KMS-11 (cell line): ENCODE results near the gene GLRB.
A peak's percentile ranks its signal among the peaks of the same experiment; 100 is the strongest.

Experiments used
- H2AFZ ChIP-seq: fragments of 200-600 bp; sonication (generic); 2 replicates; pipeline ENCODE4 v1.6.1; 2016; ENCODE audit warnings: antibody characterized with exemption, mixed run types, low read depth
- H3K27ac ChIP-seq: fragments of 200-600 bp; sonication (generic); 2 replicates; pipeline ENCODE4 v1.6.1; 2016; ENCODE audit warnings: mild to moderate bottlenecking, mixed run types
- H3K27me3 ChIP-seq: fragments of 200-600 bp; sonication (generic); 2 replicates; pipeline ENCODE4 v1.6.1; 2017; ENCODE audit warnings: mild to moderate bottlenecking, low read depth, mixed run types, moderate library complexity; ENCODE audit not compliant: insufficient read depth
- H3K36me3 ChIP-seq: fragments of 200-600 bp; sonication (generic); 2 replicates; pipeline ENCODE4 v1.6.1; 2017; ENCODE audit warnings: mild to moderate bottlenecking, mixed run types; ENCODE audit not compliant: insufficient read depth
- H3K4me1 ChIP-seq: fragments of 200-600 bp; sonication (generic); 2 replicates; pipeline ENCODE4 v1.6.1; 2016; ENCODE audit warnings: mild to moderate bottlenecking, low read depth, mixed run types; ENCODE audit not compliant: poor library complexity, severe bottlenecking
- H3K4me2 ChIP-seq: fragments of 200-600 bp; sonication (generic); 2 replicates; pipeline ENCODE4 v1.7.0; 2016; ENCODE audit warnings: mild to moderate bottlenecking, mixed run types
- H3K4me3 ChIP-seq: fragments of 200-600 bp; sonication (generic); IDR thresholded peaks from 2 replicates; pipeline ENCODE4 v1.6.1; 2017; ENCODE audit warnings: low read depth, low read length, mixed read lengths; ENCODE audit not compliant: insufficient read depth
- H3K79me2 ChIP-seq: fragments of 200-600 bp; sonication (generic); 2 replicates; pipeline ENCODE4 v1.6.1; 2016; ENCODE audit warnings: low read depth, mixed run types; ENCODE audit not compliant: insufficient read depth
- H3K9ac ChIP-seq: fragments of 200-600 bp; sonication (generic); 2 replicates; pipeline ENCODE4 v1.6.1; 2016; ENCODE audit warnings: mild to moderate bottlenecking, mixed run types
- H4K20me1 ChIP-seq: fragments of 200-600 bp; sonication (generic); 2 replicates; pipeline ENCODE4 v1.6.1; 2016; ENCODE audit warnings: mild to moderate bottlenecking, mixed run types; ENCODE audit not compliant: insufficient read depth
- CTCF ChIP-seq: fragments of 200-600 bp; sonication (generic); conservative IDR thresholded peaks from 2 replicates; pipeline ENCODE4 v1.6.1; 2017; ENCODE audit warnings: low read depth, mild to moderate bottlenecking, antibody characterized with exemption, low read length, moderate library complexity, mixed read lengths

Gene GLRB

GRCh38 chr4:157204634-157205244 lies 128.8 kb downstream of the GLRB start:
- Histone ChIP-seq H3K4me1 (no peaks in the 10 kb centered on the region), H3K4me3 (no peak overlapping the region), H3K9ac (no peak overlapping the region), H3K27me3 (no peaks in the 10 kb centered on the region), H3K79me2 (no peaks in the 10 kb centered on the region), H3K27ac (0 out of 2 replicates have a peak overlapping the region, but pooled peaks have one; percentile 27), H2AFZ (peak overlapping the region; percentile 66), H3K36me3 (no peaks in the 10 kb centered on the region), H3K4me2 (no peak overlapping the region), H4K20me1 (no peaks in the 10 kb centered on the region)
- TF ChIP-seq CTCF = peak; percentile 79

DNA sequence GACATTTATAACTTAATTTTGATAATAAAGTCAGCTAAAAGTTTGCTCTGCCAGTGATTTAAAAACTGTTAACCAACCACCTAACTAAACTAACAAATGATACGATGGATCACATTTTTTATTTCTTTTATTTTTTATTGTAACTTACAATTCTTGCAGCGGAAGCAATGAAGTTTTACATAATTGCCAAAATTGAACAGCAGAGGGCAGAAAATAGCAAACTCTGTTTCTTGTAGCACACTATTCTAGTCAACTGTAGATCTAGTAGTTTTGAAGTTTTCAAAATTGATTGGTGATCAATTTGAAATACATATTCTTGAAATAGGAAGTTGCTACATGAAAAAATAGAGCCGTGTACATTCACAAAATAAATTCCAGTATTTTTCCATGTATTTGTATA lies 141.8 kb downstream of the GLRB start:
- Histone ChIP-seq H3K27ac (no peak overlapping the region), H3K4me2 (no peak overlapping the region), H3K9ac (no peak overlapping the region), H2AFZ (no peak overlapping the region), H3K79me2 (no peaks in the 10 kb centered on the region), H3K27me3 (no peaks in the 10 kb centered on the region), H3K4me3 (no peak overlapping the region), H3K36me3 (no peaks in the 10 kb centered on the region), H4K20me1 (no peaks in the 10 kb centered on the region), H3K4me1 (no peaks in the 10 kb centered on the region)
- peak; percentile 77 for TF ChIP-seq CTCF

- Histone ChIP-seq H3K4me3 (no peak overlapping the region), H3K9ac (no peak overlapping the region), H3K4me1 (peaks cover 6% of the 10 kb centered on the region), H3K27ac (no peak overlapping the region), H3K4me2 (no peak overlapping the region), H3K36me3 (no peaks in the 10 kb centered on the region), H3K27me3 (no peaks in the 10 kb centered on the region), H3K79me2 (no peaks in the 10 kb centered on the region), H4K20me1 (no peaks in the 10 kb centered on the region), H2AFZ (no peak overlapping the region)
- TF ChIP-seq CTCF = no peak
Observed at GRCh38 chr4:157219711-157220370, 143.9 kb downstream of the GLRB start.

DNA sequence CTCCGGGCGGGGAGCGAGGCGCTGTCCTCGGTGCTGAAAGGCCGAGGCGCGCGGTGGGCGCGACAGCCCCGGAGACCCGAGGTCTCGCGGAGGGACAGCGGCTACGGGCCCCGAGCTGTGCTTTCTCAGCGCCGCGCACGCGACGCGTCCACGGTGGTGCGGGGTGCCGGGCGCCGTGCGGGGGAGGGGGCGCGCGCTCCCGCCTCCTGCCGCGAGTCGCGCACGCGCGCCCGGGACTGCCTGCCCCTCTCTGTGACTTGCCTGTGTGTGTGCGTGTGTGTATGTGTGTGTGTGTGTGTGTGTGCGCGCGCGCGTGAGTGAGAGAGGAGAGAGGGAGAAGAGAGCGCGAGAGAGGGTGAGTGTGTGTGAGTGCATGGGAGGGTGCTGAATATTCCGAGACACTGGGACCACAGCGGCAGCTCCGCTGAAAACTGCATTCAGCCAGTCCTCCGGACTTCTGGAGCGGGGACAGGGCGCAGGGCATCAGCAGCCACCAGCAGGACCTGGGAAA lies 144.5 kb downstream of the GLRB start, which contains the start of gene GRIA2:
Gene GRIA2, plus strand, starts transcription at position 358 of the 511 bp plus-strand sequence. CDS start 315 bp downstream, outside the sequence.
- Histone ChIP-seq H3K4me2 (no peak within 1 kb of the TSS), H2AFZ (no peak within 1 kb of the TSS), H3K4me1 (peaks cover 6% of the 10 kb centered on the region), H3K4me3 (no peak within 1 kb of the TSS), H3K9ac (no peak within 1 kb of the TSS), H4K20me1 (no peaks in the 10 kb centered on the region), H3K27me3 (no peaks in the 10 kb centered on the region), H3K27ac (no peak within 1 kb of the TSS), H3K36me3 (no peaks in the 10 kb centered on the region), H3K79me2 (no peaks in the 10 kb centered on the region)
- no peak for TF ChIP-seq CTCF
